Measurements from ENCODE around the gene STK39. TPM values are rescaled to one million over a fixed set of nuclear protein-coding genes. Genes with fewer than 3 reads are reported as not detected.

The STK39 gene
- total RNA-seq, 1 donor from 2014 or later: 24.6 TPM

DNA sequence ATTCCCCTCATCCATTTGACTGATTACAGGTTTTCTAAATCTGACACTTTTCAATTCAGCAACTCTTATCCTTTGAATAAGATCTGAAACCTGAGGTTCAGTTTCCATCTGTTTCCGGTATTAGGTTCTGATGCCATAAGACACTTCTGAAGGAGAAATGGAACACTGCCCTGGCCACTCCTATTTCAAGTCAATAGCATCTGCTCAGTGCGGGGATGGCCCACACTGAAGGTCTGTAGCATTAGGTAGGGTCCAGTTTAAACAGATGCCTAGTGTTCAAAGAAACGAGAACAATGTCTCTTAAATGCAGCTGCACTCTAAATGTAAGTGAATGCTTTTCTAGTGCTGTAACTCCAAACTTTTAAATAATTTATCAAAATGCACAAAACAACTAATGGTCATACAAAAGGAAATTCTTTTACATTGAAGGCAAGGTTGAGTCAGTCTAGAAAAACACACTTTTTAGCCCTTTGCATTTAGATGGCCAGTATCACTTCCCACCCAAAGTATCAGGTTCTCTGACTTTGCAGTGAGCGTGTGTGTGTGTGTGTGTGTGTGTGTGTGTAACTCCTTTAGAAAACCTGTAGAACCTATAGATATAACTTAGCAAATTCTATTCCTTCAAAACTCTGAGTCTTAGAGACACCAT lies 78.2 kb downstream of the STK39 start:
- no peak for DNase-seq (ENCODE audit: low spot score)
- intact Hi-C loops (cut with DNase I): no loop called here

DNA sequence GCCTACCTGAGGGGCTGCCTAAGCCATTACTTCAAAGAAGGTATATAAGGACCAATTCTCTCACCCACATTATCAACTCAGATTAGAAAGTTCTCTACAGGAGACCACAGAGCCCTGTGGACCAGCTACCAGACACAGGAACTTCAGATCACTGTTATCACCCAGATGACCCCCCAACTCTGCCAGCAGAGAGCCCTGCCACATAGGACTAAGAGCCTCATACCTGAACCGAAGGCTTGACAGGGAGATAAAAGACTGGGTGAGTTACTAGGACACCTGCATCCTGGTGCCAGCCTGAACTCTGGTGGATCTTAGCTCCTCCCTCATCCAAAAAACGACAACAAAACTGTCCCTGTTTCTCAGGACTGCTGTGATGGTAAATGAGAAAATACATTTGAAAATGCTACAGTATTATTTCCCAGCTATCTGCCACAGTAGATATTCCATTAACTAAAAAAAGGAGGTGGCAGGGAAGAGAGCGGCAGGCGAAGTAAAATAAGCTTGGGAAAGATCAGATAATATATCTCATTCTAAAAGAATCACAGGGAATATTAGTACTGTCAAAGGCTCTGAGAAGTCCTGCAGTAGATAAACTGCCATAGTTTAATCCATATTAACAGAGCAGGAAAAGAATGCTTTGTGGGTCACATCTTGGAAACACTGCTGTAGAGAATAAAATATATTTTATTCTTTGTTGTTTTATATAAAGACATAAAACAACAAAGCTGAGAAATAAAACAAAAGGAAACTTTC lies 79.7 kb downstream of the STK39 start:
- intact Hi-C loops (cut with DNase I): no loop called here
- DNase-seq (ENCODE audit: low spot score): no peak

DNA sequence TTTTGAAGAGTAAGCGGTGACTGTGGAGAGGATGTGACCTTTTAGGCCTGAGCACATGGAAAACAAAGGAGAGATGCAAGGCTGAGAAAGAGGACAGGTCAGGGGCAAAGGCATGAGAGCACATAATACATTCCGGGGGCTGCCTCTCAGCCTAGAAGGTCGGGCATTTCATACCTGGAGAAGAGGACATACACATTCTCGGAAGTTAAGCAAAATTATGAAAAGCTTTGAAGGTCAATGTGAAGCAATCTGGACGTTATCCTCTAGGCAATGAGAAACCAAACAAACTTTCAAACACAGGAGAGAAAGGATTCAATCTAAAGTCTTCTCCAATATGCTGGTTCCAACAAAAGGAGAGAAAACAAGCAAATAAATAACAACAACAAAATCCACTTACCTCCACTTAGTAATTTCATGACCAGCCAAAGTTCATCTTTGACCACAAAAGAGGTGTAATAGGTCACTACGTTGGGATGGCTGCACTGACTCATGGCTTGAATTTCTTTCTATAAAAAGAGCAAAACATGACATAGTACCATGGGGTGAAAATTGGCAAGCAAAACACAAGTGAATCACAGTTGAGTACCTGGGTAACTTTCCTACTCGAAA lies 80.4 kb downstream of the STK39 start:
- DNase-seq (ENCODE audit: low spot score): no peak
- intact Hi-C loops (cut with DNase I): no loop called here

DNA sequence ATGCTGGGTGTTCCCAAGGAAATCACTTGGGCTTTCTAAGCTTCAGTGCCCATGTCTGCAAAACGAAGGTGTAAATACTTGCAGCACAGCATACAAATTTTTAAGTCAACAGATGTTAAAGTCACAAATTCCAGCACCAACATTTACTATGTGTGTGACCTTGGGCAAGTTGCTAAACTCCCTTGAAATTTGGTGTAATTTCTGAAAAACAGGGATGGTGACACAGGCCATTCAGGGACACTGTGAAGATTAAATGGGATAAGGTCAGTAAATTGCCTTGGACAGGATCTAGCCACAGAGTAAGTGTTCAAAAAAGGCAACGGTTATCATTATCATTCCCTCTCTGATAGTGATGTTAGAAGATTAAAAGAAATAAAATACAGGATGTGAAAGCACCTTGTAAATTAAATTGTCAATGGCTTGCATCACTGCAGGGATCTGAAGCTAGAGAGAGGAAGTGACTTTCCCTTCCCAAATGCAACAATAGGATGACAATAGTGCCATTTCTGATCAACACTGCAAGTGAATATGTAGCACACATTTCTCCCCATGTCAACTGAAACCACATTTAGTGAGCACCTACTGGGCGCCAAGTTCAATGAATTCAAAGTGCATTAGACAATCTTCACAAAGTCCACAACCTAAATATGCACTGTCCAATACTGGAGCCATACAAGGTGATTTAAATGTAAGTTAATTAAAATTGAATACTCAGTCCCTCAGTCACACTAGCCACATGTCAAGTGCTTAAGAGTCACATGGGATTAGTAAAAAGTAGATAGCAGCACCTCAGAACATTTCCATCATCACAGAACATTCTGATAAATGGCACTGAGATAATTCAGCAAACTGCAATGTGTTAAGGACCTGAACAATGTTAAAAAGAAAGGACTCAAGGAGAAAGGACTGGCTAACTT lies 81.2 kb downstream of the STK39 start:
- intact Hi-C loops (cut with DNase I): no loop called here
- no peak for DNase-seq (ENCODE audit: low spot score)

DNA sequence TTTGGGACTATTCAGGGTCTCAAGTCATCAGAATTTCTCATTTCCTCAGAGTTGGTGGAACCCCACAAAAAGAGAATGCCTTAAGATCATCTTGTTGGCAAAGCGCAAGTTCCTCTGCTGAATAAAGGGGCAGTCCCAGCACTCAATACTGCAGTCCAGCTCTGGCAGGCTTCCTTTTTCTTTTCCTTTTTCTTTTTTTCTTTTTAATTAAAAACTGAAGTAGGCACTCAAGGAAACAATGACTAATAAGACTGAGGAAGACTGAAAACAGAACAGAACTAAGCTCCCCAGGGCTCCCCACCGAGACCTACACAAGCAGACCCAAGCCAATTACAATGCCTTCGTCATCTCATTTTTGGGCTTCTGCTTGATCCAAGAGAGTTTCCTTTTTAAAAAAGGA lies 82.0 kb downstream of the STK39 start:
- intact Hi-C loops (cut with DNase I): no loop called here

DNA sequence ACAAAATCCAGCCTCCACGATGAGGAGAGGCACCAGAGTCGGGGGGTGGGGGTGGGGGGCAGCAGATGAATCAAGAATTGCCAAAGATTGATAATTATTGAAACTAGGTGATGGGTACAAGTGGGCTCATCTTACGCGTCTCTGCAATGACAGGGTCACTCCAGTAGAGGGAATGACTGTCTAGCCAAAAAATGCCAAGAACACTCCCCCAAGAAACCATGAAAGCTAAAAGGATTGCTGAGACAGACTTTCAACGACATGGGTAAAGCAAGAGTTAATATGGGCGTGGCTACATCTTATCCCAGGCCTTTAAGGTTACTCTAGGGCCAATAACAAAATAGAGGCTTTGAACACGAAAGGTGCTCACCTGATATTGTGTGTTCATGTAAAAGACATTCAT lies 86.5 kb downstream of the STK39 start:
- intact Hi-C loops (cut with DNase I): no loop called here
- DNase-seq (ENCODE audit: low spot score): no peak

More for the DNA sequence above, 82.0 kb downstream of the STK39 start:
- DNase-seq (ENCODE audit: low spot score): no peak

DNA sequence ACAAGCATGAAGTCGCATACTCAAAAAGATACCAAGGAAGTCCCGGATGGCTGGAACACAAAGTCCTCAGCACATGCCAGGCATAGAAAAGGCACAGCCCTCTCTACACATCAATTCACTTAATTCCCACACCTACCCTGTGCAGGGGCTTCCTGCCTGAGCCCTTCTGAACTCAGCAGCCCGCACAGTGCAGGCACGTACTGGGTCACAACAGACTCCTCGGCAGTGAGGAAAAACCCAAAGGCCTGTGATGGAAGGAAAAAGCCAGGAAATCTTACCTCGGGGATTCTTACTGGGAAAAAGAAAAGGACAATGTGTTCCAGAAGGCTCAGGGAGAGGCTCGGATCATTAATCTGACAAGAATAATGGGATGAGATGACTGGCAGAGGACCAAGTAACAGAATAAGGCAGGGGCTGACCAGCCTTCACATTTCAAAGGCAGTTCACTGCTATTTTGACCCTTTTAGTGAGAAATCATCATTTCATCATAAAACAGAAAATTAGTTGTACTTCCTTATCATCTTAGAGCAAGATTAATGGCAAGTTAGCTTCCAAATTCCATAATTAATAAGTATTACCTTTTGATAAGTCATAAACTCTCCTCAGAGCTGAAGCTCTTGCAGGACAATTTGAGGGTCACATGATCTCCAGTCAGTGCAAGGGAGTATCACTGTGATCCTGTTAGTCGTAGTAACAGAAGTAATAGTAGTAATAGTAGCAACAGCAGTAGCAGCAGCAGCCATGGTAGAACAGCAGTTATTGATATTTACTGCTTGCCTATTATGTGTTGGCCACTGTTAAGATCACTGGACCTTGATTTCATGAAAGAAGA lies 87.4 kb downstream of the STK39 start:
- intact Hi-C loops (cut with DNase I): no loop called here

DNA sequence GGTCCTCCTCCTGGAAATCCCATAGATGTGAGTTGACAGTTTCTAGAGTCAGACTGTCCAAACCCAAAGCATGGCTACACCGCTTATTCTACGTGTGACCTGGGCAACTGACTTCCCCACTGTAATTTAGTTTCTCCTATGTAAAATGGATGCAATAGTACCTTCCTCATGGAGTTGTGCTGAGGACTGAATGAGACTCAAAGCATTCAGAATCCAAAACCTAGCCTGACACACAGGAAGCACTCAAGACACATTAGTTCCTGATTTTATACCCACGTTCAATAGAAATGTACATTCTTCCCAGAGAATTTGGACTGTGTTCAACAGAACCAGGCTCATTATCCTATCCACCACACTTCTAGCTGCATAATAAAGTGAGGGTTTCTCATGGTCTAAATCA lies 88.8 kb downstream of the STK39 start:
- intact Hi-C loops (cut with DNase I): no loop called here

More for the DNA sequence above, 87.4 kb downstream of the STK39 start:
- DNase-seq (ENCODE audit: low spot score): no peak

DNA sequence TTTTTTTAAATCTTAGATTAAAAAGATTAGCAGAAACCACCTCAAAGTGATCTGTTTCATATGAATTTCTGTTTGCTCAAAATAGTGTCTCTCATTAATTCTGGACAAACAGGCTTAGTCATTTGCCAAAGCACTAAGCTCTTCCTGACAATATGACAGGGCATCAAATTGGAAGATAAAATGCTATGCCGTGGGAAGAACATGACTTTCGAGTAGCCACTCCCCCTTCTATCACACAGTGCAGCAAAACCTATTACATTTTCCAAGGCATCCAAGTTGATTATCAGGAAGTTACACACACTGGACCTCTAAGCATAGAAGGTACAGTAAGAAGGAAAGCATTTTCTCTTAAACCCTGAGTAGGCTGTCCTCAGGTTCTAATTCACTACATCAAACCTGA lies 89.5 kb downstream of the STK39 start:
- intact Hi-C loops (cut with DNase I): no loop called here
- no peak for DNase-seq (ENCODE audit: low spot score)

More for the DNA sequence above, 88.8 kb downstream of the STK39 start:
- DNase-seq (ENCODE audit: low spot score): no peak

DNA sequence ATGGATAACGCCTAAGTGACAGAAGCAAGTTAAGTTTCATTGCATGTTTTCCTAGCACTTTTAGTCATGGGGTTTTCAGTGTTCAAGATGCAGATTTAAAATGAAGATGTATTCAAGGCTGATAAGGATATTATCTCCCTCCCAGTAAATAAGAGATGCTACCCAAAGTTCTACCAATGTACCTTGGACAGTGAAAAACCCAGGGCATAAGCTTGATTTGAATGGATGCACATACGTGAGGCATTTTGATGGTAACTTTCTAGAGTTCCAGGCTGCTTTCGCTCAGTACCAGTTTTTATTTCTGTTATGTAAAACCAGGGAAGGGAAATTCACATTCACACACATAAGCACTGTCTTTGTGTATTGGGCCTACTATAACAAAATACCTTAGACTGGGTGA lies 90.3 kb downstream of the STK39 start:
- DNase-seq (ENCODE audit: low spot score): no peak
- intact Hi-C loops (cut with DNase I): no loop called here

DNA sequence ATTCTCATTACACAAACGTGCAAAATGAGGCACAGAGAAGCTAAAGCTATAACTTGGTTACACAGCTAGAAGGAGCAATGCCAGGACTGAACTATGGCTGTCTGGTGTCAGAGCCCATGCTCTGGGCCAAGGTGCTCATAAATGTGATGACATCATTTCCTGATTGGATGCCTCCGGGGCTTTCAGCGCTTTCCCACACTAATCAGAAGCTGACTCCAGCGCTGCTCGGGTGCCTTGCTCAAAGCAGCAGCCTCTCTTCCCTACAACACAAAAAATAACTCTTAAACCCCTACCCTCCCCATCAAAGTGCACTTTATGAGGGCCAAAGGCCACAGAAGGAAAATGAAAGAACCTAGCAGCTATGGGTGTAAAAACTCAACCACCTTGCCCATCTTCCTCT lies 90.7 kb downstream of the STK39 start:
- intact Hi-C loops (cut with DNase I): no loop called here
- DNase-seq (ENCODE audit: low spot score): no peak

DNA sequence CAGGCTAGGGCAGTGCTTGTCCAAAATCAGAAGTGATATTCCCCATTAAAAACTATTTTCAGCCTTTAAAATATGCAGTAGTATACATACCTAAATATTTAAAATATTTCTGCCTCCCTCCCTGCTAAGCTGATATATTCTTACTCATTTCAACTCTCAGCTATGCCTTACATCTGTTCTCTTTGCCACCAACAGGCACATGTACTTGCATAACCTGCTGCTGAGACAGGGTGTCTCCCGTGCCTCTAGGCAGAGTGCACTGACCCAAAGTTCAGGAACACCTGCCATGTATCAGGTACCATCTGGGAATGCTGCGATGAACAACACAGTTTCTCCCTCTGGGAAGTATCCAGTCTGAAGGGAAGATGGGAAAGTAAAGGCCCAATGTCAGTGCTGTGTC lies 91.7 kb downstream of the STK39 start:
- intact Hi-C loops (cut with DNase I): no loop called here
- DNase-seq (ENCODE audit: low spot score): no peak

DNA sequence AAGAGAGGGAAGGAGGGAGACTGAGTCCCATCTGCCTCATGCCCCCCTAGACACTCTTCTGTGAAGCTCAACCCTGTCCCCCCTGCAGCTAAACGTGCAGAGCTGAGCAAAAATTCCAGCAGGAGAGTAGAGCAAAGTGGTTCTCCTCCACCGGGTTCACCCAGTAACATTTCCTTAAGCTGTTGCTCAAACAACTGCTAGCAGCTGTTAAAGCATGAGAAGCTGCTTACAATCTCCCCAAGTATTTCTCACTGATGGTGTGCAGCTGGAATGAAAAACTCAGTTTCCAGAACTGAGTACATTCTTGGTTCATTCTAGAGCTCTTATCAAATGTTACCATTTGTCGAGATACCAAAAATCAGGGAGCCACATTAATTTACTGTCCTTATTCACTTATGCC lies 92.3 kb downstream of the STK39 start:
- no peak for DNase-seq (ENCODE audit: low spot score)
- intact Hi-C loops (cut with DNase I): no loop called here

DNA sequence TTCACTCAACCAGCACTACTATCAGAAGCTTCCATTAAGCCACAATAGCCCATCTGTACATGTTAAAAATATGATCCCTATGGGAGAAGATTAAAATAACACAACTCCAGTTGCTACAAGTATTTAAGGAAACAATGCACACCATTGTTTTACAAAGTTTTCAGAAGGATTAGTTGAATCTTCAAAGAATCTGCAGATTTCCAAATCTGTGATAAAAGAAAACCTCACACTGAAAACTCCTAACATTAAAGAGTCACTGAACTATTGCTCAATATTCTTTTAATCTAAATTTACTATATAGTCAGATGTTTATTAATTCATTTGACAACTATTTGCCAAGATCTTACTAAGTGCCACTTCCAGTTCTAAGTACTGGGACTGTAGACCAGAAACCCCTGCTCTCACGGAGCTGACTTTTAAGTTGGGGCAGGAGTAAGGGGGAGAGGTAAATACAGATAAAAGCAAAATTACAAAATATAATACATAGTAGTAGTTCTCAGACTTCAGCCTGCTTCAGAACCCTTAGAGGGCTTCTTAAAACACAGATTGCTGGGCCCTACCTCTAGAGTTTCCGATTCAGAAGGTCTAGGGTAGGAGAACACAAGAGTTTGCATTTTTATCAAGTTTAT lies 94.4 kb downstream of the STK39 start:
- no peak for DNase-seq (ENCODE audit: low spot score)
- intact Hi-C loops (cut with DNase I): no loop called here

DNA sequence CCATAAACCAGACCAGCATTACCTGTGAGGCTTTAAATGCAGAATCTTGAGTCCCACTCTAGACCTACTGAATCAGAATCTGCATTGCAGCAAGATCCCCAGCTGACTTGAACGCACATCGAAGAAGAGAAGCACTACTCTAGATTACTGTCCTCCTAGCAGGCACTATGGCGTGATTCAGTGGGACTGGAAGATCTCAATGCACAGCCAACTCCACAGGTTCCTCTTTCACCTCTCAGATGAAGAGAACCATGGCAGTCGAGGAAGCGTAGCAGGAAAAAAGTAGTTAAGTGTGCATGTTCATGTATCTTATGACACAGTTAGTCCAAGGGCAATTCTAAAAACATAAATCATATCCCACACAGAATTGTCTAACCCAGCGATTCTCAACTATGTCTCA lies 97.4 kb downstream of the STK39 start:
- no peak for DNase-seq (ENCODE audit: low spot score)
- intact Hi-C loops (cut with DNase I): no loop called here

DNA sequence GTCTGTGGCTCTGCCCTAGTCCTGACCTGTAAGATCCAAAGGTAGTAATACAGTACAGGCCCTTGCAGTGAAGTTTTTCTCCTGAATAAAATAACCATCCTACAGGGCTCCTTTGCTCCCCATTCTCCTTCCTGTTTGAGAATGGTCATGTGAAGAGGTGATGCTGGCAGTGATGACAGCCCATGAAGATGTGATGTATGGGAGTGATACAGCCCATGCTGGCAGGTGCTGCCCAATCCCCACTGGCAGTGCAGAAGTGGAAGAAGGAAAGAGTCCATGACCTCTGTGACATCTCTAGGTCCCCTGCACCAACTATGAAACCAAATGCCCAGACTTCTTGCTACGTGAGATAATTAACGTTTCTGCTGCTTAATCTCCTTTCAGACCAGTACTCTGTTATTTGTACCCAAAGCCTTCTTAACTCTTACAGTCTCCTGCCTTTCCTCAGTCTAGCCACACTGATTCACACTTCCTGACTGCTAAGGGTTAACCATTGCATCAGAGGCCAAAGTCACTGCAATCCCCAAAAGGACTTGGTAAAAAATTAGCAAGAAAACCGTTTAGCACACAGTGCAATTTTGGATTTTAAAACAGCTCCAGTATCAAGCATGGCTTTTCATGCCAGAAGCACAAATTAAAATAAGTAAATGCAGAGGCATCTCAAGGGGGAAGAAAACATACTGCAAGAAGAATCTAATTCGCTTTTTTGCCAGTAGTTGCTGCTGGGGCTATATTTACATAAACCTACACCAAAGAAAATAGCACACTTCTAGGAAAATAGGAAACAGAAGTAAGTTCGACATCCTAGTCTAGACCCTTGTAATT lies 98.0 kb downstream of the STK39 start:
- DNase-seq (ENCODE audit: low spot score): no peak
- intact Hi-C loops (cut with DNase I): no loop called here

DNA sequence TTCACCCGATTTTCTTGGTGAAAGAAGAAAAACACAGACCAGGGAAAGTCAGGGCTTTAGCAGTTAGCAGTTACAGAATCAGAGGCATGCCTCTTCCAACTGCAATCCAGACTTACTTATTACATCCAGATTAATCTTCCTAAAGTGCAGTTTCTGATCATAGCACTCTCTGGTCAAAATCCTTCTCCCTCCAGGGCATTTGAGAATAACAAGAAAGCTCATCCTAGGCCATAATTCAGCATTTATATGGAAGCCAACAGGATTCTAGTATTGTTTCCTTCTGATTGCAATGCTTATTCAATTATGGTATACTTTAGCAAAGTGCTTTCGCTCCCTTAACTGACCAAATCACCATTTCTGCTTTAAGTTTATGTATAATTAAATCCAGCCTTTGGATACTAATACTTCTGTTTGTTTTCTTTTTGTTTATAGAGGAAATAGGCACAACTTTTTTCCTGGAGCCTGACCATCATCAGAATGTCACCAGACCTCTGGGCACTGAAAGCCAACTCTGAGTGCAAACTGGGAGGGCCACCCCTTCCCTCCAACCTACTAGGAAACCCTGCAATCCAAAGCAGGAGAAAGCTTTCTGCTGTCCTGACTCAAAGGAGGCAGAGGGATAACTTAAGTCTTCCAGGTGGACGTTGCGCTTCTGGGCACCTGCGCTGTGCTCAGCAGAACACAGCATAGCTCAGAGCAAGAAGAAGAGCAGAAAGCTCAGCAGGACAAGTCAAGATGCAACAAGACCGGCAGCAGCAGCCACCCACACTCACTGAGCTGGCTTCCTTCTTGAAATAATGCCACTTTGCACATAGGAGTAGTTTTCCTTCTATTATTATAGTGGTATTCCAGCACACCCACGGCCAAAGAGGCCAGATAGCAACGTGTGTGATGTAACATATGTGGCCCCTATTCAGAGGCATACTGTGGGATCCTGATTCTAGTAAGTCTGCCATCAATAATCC lies 99.3 kb downstream of the STK39 start:
- DNase-seq (ENCODE audit: low spot score): no peak
- intact Hi-C loops (cut with DNase I): no loop called here
